Upper lobe of left lung (tissue), 6 donors: Measurements from ENCODE around the gene CNOT3. TPM values are rescaled to one million over a fixed set of nuclear protein-coding genes. Genes with fewer than 3 reads are reported as not detected.
A peak's percentile ranks its signal among the peaks of the same experiment; 100 is the strongest.

Source experiments
- ATAC-seq, 2 donors: fragments of 200-7000 bp; cut with Tn5 transposase; one replicate each; pipeline ENCODE4 v1.9.1; 2022; ENCODE audit warnings: mild to moderate bottlenecking in 2 of 2, moderate library complexity in 2 of 2; ENCODE audit not compliant: low FRiP score in 2 of 2
- DNase-seq, 2 donors: peaks; one replicate each; pipeline ENCODE4 v3.0.0-alpha.2; 2019 to 2020
- H3K27ac ChIP-seq, 4 donors: fragments of 200-600 bp; sonication (generic); one replicate each; pipeline ENCODE4 v1.5.1; 2016 to 2019
- H3K27me3 ChIP-seq, 4 donors: fragments of 200-600 bp; sonication (generic); one replicate each; pipeline ENCODE4 v1.5.1; 2017 to 2019
- H3K36me3 ChIP-seq, 4 donors: fragments of 200-600 bp; sonication (generic); one replicate each; pipeline ENCODE4 v1.5.1; 2016 to 2019
- H3K4me1 ChIP-seq, 4 donors: fragments of 200-600 bp; sonication (generic); one replicate each; pipeline ENCODE4 v1.5.1; 2018 to 2019
- H3K4me3 ChIP-seq, 4 donors: fragments of 200-600 bp; sonication (generic); one replicate each; pipeline ENCODE4 v1.5.1; 2017 to 2019; ENCODE audit warnings: mild to moderate bottlenecking in 2 of 4, moderate library complexity in 1 of 4
- H3K9me3 ChIP-seq, 4 donors: fragments of 200-600 bp; sonication (generic); one replicate each; pipeline ENCODE4 v1.5.1; 2018 to 2019
- EP300 ChIP-seq, 4 donors: sonication (generic); formaldehyde crosslinking; IDR thresholded peaks; one replicate each; pipeline ENCODE4 v1.5.1; 2017; ENCODE audit warnings: antibody characterized with exemption in 4 of 4, control low read depth in 2 of 4
- POLR2A ChIP-seq, 4 donors: fragments of 450-650 bp; IDR thresholded peaks; one replicate each; pipeline ENCODE4 v1.5.1; 2016 to 2017; ENCODE audit warnings: antibody characterized with exemption in 4 of 4, mild to moderate bottlenecking in 2 of 4
- POLR2AphosphoS5 ChIP-seq, 2 donors: sonication (generic); formaldehyde crosslinking; IDR thresholded peaks; one replicate each; pipeline ENCODE4 v1.5.1; 2017; ENCODE audit warnings: antibody characterized with exemption in 2 of 2
- WGBS, 2 donors: methylation state at CpG; one replicate each; pipeline ENCODE4 v1.1.5; 2017 to 2018; 5-methylcytosine and 5-hydroxymethylcytosine counted together
- total RNA-seq, 6 donors: library from RNA; depleted of rRNA in 4 of 6; stranded (reverse); fragments of >200 nt in 4 of 6; gene quantifications; one replicate each; pipeline versions ENCODE4 v1.1.0 to v1.2.1, GENCODE V29; 2016 to 2021
- TF ChIP-seq, protein P1 (sequence below), 6 experiments: fragments of 450-650 bp in 4 of 6; fragments of 200-600 bp in 2 of 6; sonication (generic) in 2 of 6; IDR thresholded peaks; one replicate each; pipeline ENCODE4 v1.5.1; 2016 to 2019; ENCODE audit warnings: antibody characterized with exemption in 6 of 6
- donor health status: DM: no; HTN: no; CAD: no; lungs with moderate emphysema.
- donor health status: DM: no; HTN: yes; CAD: no; lungs with severe emphysema.

The CNOT3 gene
- total RNA-seq, 6 donors from 2014 or later: 18.8 to 65.0 (median 36.6) TPM

DNA sequence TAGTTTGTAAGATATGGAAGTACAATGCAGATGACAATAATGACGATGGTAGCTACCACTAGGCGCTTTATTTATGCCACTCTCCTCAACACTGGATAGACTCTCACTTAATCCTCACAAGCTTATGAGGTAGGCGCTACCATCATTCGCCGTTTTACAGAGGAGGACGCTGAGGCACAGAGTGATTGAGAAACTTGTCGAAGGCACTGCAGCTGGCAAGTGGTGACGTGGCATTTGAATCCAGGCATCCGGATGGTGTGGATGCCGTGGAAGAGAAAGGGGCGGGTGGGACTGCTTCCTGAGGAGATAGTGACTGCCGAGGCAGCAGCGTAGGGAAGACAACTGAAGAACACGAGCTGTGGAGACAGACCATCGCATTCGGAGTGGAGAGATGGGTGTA is 61.8 kb downstream of the CNOT3 start:
- Histone ChIP-seq H3K4me1 (peaks cover 34 to 41% (median 39%) of the 10 kb centered on the region in 4 donors), H3K36me3 (peaks cover 0 to 37% (median 30%) of the 10 kb centered on the region in 4 donors), H3K27ac (peak overlapping the region in 1 of 4 donors; percentile 95), H3K27me3 (no peaks in the 10 kb centered on the region), H3K4me3 (no peak overlapping the region), H3K9me3 (no peaks in the 10 kb centered on the region)
- 86 to 90% methylated on average over 16 of the region's 16 CpGs for WGBS, 2 donors
- no peak for DNase-seq
- ATAC-seq: no peak
- TF ChIP-seq POLR2AphosphoS5 (IDR thresholded peaks at IDR 0.05) (no peak), POLR2A (IDR thresholded peaks at IDR 0.05) (no peak), EP300 (IDR thresholded peaks at IDR 0.05) (no peak)
- TF ChIP-seq, protein P1, sequence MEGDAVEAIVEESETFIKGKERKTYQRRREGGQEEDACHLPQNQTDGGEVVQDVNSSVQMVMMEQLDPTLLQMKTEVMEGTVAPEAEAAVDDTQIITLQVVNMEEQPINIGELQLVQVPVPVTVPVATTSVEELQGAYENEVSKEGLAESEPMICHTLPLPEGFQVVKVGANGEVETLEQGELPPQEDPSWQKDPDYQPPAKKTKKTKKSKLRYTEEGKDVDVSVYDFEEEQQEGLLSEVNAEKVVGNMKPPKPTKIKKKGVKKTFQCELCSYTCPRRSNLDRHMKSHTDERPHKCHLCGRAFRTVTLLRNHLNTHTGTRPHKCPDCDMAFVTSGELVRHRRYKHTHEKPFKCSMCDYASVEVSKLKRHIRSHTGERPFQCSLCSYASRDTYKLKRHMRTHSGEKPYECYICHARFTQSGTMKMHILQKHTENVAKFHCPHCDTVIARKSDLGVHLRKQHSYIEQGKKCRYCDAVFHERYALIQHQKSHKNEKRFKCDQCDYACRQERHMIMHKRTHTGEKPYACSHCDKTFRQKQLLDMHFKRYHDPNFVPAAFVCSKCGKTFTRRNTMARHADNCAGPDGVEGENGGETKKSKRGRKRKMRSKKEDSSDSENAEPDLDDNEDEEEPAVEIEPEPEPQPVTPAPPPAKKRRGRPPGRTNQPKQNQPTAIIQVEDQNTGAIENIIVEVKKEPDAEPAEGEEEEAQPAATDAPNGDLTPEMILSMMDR (IDR thresholded peaks at IDR 0.05): no peak

DNA sequence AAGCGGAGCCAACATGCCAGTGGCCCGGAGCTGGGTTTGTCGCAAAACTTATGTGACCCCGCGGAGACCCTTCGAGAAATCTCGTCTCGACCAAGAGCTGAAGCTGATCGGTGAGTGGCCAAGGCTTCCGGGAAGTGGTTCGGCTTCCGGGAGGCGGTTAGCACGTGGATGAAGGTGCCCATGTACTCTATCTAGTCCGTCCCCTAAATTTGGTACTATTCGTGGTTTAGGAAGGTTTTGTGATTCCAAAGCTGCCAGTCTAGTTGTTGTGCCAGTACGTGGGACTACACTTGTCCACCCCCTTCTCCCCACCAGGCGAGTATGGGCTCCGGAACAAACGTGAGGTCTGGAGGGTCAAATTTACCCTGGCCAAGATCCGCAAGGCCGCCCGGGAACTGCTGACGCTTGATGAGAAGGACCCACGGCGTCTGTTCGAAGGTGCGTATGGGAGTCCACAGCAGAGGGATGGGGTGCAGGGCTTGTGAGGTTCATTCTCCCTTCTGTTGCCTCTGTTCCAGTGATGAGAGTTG is 63.7 kb downstream of the CNOT3 start:
- peaks cover 48 to 59% (median 56%) of the 10 kb centered on the region in 4 donors for H3K4me1 ChIP-seq
- TF ChIP-seq EP300 (IDR thresholded peaks at IDR 0.05) (no peak), POLR2AphosphoS5 (IDR thresholded peaks at IDR 0.05) (no peak), POLR2A (IDR thresholded peaks at IDR 0.05) (no peak)
- TF ChIP-seq, protein P1 (IDR thresholded peaks at IDR 0.05): no peak
- DNase-seq (no peak), ATAC-seq (no peak)
- WGBS, 2 donors: 1% methylated on average over 28 of the region's 28 CpGs; no CpG with 5 or more reads in 1 of the 2 donors
- H3K27ac ChIP-seq: peak overlapping the region; percentile 89 to 96 (median 96)
- H3K36me3 ChIP-seq: peaks cover 2 to 49% (median 46%) of the 10 kb centered on the region in 4 donors
- H3K27me3 ChIP-seq: no peaks in the 10 kb centered on the region
- no peaks in the 10 kb centered on the region for H3K9me3 ChIP-seq
- peak overlapping the region; percentile 65 to 86 (median 72) for H3K4me3 ChIP-seq

DNA sequence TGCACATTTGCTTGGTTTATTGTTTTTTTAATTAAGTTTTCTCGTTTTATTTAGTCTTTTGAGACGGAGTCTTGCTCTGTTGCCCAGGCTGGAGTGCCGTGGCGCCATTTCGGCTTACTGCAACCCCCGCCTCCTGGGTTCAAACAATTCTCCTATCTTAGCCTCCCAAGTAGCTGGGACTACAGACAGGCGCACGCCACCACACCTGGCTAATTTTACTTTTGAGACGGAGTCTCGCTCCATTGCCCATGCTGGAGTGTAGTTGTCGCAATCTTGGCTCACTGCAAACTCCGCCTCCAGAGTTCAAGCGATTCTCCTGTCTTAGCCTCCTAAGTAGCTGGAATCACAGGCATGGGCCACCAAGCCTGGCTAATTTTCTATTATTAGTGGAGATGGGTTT is 64.4 kb downstream of the CNOT3 start:
- H3K27ac ChIP-seq: peak overlapping the region; percentile 89 to 96 (median 96)
- H3K4me3 ChIP-seq: peak overlapping the region; percentile 65 to 86 (median 72)
- no peaks in the 10 kb centered on the region for H3K27me3 ChIP-seq
- peaks cover 54 to 66% (median 64%) of the 10 kb centered on the region in 4 donors for H3K4me1 ChIP-seq
- no peaks in the 10 kb centered on the region for H3K9me3 ChIP-seq
- ATAC-seq: no peak
- H3K36me3 ChIP-seq: peaks cover 3 to 57% (median 53%) of the 10 kb centered on the region in 4 donors
- TF ChIP-seq POLR2AphosphoS5 (IDR thresholded peaks at IDR 0.05) (no peak), POLR2A (IDR thresholded peaks at IDR 0.05) (no peak), EP300 (IDR thresholded peaks at IDR 0.05) (no peak)
- TF ChIP-seq, protein P1 (IDR thresholded peaks at IDR 0.05): no peak
- 52 to 72% methylated on average over 13 of the region's 13 CpGs for WGBS, 2 donors
- DNase-seq: no peak

DNA sequence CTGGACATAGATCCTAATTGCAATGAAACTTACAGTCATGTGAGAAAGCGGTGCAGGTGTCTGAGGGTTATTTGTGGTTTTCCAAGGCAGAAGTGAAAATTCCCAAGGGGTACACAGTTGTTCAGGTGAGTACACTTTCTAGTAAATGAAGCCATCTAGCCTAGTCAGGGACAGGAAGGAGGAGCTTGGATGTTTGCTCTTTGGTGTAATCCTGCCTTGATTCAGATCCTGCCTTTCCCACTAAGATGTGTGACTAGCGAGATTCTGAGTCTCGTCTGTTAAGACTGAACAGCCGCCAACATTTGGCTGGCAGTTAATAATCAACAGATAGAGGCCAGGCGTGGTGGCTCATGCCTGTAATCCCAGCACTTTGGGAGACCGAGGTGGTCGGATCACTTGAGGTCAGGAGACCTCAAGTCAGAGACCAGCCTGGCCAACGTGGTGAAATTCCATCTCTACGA is 65.6 kb downstream of the CNOT3 start:
- TF ChIP-seq POLR2A (IDR thresholded peaks at IDR 0.05) (no peak), EP300 (IDR thresholded peaks at IDR 0.05) (no peak), POLR2AphosphoS5 (IDR thresholded peaks at IDR 0.05) (no peak)
- TF ChIP-seq, protein P1 (IDR thresholded peaks at IDR 0.05): no peak
- Histone ChIP-seq H3K9me3 (no peaks in the 10 kb centered on the region), H3K4me3 (peak overlapping the region in 2 of 4 donors; percentile 9 to 86), H3K36me3 (peaks cover 3 to 69% (median 61%) of the 10 kb centered on the region in 4 donors), H3K27ac (peak overlapping the region; percentile 89 to 96 (median 95)), H3K4me1 (peaks cover 64 to 78% (median 75%) of the 10 kb centered on the region in 4 donors), H3K27me3 (no peaks in the 10 kb centered on the region)
- whole genome bisulfite sequencing, 2 donors: 49 to 70% methylated on average over 8 to 9 of the region's 9 CpGs
- DNase-seq (no peak), ATAC-seq (no peak)
